Mesothelial cell of epicardium (in vitro differentiated cells): ENCODE data around the gene TMEM258. TPM values are rescaled to one million over a fixed set of nuclear protein-coding genes. Genes with fewer than 3 reads are reported as not detected.

Experiments
- DNase-seq, 2 experiments: peaks; one replicate each; pipeline ENCODE4 v3.0.0; 2021; ENCODE audit warnings: low spot score in 2 of 2; ENCODE audit not compliant: unreplicated experiment in 2 of 2
- H3K27ac Mint-ChIP-seq: 2 replicates; pipeline ENCODE4 v1.8.0; 2021; ENCODE audit warnings: mixed read lengths
- H3K27me3 Mint-ChIP-seq: 2 replicates; pipeline ENCODE4 v1.8.0; 2021; ENCODE audit warnings: low read depth, mixed read lengths
- H3K36me3 Mint-ChIP-seq: 2 replicates; pipeline ENCODE4 v1.8.0; 2021; ENCODE audit warnings: mixed read lengths
- H3K4me1 Mint-ChIP-seq: 2 replicates; pipeline ENCODE4 v1.8.0; 2021; ENCODE audit warnings: mixed read lengths
- H3K4me3 Mint-ChIP-seq: 2 replicates; pipeline ENCODE4 v1.8.0; 2021; ENCODE audit warnings: mild to moderate bottlenecking, moderate library complexity, mixed read lengths
- H3K9me3 Mint-ChIP-seq: 2 replicates; pipeline ENCODE4 v1.8.0; 2021; ENCODE audit warnings: mixed read lengths
- total RNA-seq: library from RNA; stranded (reverse); gene quantifications from 3 replicates; pipeline ENCODE4 v1.2.1, GENCODE V29; 2021
- TF ChIP-seq, protein P1 (sequence below): fragments of 200-600 bp; sonication (generic); IDR thresholded peaks from one replicate; pipeline ENCODE4 v1.5.0; 2021; ENCODE audit warnings: antibody characterized with exemption; ENCODE audit not compliant: unreplicated experiment

The TMEM258 gene
- 139 to 154 TPM (median 148 TPM) in 3 replicates for total RNA-seq

DNA sequence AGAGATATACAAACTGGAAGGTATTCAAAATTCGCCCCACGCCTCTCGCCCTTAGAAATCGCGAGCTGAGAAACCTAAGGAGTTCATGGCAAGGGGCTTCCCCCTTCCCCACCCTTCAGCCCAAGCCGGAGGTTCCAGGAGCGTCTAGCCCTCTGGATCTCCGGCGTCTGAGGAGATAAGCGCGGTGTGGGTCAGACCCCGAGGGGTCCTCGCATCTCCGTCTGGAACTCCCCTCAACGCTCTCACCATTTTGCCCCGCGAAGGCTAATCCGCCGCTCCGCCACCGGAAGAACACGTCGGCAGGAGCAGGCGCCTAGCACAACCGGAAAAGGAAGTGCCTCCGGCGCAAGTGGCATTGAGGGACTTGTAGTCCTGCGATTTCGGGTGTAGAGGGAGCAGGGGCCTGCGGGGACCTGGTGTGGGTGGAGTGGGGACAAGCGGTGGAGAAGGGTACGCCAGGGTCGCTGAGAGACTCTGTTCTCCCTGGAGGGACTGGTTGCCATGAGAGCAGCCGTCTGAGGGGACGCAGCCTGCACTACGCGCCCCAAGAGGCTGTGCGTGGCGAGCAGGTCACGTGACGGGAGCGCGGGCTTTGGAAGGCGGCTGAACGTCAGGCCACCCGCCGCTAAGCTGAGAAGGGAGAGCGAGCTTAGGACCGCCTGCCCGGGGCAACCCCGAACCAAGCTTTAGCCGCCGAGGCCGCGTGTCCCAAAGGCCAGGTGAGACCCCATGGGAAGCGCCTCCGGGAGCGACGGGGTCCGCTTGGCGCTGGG lies at the start of gene TMEM258, which contains the start of gene FEN1:
Gene TMEM258, minus strand, starts transcription at position 290 of the 773 bp plus-strand sequence. Its CDS starts 41 bp downstream, at position 249.
Gene FEN1, plus strand, starts transcription at position 602 of the 773 bp plus-strand sequence. CDS start 2,451 bp downstream, outside the sequence.
- H3K4me3 Mint-ChIP-seq = peak within 1 kb of the TSS; percentile 90
- peak within 1 kb of the TSS; percentile 99 for H3K27ac Mint-ChIP-seq
- peaks cover 25% of the 10 kb centered on the region for H3K4me1 Mint-ChIP-seq
- TF ChIP-seq, protein P1, sequence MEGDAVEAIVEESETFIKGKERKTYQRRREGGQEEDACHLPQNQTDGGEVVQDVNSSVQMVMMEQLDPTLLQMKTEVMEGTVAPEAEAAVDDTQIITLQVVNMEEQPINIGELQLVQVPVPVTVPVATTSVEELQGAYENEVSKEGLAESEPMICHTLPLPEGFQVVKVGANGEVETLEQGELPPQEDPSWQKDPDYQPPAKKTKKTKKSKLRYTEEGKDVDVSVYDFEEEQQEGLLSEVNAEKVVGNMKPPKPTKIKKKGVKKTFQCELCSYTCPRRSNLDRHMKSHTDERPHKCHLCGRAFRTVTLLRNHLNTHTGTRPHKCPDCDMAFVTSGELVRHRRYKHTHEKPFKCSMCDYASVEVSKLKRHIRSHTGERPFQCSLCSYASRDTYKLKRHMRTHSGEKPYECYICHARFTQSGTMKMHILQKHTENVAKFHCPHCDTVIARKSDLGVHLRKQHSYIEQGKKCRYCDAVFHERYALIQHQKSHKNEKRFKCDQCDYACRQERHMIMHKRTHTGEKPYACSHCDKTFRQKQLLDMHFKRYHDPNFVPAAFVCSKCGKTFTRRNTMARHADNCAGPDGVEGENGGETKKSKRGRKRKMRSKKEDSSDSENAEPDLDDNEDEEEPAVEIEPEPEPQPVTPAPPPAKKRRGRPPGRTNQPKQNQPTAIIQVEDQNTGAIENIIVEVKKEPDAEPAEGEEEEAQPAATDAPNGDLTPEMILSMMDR = peak; percentile 7
- no peaks in the 10 kb centered on the region for H3K27me3 Mint-ChIP-seq
- peak; percentile 79 to 88 for DNase-seq
- H3K36me3 Mint-ChIP-seq = peaks cover 4% of the 10 kb centered on the region
- no peaks in the 10 kb centered on the region for H3K9me3 Mint-ChIP-seq

DNA sequence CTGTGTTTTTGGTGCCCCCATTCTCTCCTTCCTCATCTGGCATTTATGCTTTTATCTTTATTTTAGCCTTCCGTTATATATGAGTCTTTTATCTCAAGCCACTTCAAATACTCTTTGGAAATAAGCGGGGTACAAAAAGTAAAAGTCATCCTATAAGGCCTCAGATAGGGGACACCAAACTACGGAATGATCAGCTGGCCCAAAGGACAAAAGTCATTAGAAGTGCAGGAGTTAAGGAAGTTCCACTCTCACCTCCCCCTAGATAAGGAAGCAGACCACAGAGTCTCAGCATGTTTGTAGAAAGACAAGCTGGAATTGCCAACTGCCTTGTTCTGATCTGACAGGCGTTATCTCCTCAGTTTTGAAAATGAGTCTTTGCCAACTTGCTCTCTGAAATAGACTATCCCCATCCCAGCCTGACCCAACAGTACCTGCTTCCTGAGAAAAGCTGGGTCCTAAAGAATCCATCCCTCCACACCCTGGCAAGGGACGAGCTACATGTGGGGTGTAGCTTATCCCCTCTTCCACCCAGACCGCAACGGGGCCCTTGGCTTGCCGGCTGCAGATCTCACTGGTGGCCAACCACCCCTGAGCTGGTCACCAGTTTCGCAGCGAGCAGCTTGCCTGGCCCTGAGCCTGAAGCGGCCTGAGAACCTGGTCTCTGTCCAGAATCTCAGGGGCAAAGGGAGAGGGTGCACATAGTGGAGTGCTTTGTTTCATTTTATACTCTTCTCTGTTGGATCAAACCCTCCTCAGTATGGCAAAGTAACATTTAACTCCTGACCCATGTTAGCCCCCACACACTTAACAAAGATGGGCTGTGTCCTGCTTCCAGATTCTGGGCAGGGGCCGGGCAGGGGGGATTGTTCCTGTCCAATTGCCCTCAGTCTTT lies 49.5 kb upstream of the TMEM258 start:
- no peak overlapping the region for H3K4me3 Mint-ChIP-seq

DNA sequence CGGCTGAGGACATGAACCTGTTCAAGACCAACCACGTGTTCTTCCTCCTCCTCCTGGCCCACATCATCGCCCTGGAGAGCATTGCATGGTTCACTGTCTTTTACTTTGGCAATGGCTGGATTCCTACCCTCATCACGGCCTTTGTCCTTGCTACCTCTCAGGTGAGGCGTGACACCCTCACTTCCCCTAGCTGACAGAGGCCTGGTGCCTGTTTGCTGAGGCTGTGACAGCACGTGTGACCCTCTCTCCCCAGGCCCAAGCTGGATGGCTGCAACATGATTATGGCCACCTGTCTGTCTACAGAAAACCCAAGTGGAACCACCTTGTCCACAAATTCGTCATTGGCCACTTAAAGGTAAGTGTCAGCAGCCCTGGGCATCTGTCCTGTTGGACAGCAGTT lies 48.0 kb upstream of the TMEM258 start:
- H3K27me3 Mint-ChIP-seq = no peaks in the 10 kb centered on the region
- H3K9me3 Mint-ChIP-seq = peaks cover 4% of the 10 kb centered on the region
- no peak for DNase-seq
- H3K36me3 Mint-ChIP-seq = peaks cover 44% of the 10 kb centered on the region
- TF ChIP-seq, protein P1 = no peak
- H3K27ac Mint-ChIP-seq = no peak overlapping the region
- no peak overlapping the region for H3K4me3 Mint-ChIP-seq
- H3K4me1 Mint-ChIP-seq = peaks cover 4% of the 10 kb centered on the region

More for the DNA sequence above, 49.5 kb upstream of the TMEM258 start:
- Mint-ChIP-seq H3K27ac (no peak overlapping the region), H3K9me3 (peaks cover 4% of the 10 kb centered on the region), H3K36me3 (peaks cover 52% of the 10 kb centered on the region), H3K4me1 (no peaks in the 10 kb centered on the region), H3K27me3 (no peaks in the 10 kb centered on the region)
- TF ChIP-seq, protein P1 = no peak
- no peak for DNase-seq

DNA sequence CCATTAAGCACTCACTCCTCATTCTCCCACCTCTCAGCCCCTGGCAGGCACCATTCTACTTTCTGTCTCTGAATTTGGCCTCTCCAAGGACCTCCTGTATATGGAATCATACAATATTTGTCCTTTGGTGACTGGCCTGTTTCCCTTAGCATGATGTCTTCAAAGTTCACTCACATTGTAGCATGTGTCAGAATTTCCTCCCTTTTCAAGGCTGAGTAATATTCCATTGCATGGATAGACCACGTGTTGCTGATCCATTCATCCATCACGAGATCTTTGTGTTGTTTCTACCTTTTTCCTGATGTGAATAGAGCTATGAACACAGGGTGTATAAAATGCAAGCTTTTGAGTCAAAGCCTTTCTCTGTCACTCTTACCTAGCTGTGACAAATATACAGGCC lies 47.3 kb upstream of the TMEM258 start:
- TF ChIP-seq, protein P1 = no peak
- H3K36me3 Mint-ChIP-seq = peaks cover 44% of the 10 kb centered on the region
- no peaks in the 10 kb centered on the region for H3K27me3 Mint-ChIP-seq
- no peak for DNase-seq
- no peak overlapping the region for H3K27ac Mint-ChIP-seq
- peaks cover 4% of the 10 kb centered on the region for H3K9me3 Mint-ChIP-seq
- H3K4me1 Mint-ChIP-seq = peaks cover 8% of the 10 kb centered on the region
- H3K4me3 Mint-ChIP-seq = no peak overlapping the region

DNA sequence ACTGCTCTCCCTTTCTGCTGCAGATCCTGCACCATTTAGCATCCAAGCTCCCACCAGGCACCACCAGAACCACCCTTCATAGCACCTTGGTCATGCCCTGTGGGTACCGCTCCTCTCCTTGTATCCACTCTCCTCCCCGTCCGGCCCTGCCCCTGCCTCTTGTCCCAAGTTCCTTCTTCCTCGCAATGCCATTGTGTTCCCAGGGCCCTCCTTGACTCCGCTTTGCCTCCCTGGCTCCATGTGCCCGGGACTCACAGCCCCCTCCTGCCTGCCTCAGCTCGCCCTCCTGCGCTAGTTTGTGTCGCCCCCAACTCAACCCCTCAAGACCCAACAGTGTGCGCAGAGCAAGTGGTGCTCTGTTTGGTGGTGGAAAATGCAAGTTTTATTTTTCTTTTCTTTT lies 46.5 kb upstream of the TMEM258 start:
- no peak overlapping the region for H3K4me3 Mint-ChIP-seq
- peaks cover 44% of the 10 kb centered on the region for H3K36me3 Mint-ChIP-seq
- peaks cover 15% of the 10 kb centered on the region for H3K4me1 Mint-ChIP-seq
- H3K27ac Mint-ChIP-seq = no peak overlapping the region
- no peak for DNase-seq
- TF ChIP-seq, protein P1 = no peak
- no peaks in the 10 kb centered on the region for H3K27me3 Mint-ChIP-seq
- H3K9me3 Mint-ChIP-seq = peaks cover 4% of the 10 kb centered on the region
